RWPE2 (cell line): ENCODE results near the gene TTLL3.

ENCODE experiments used
- ATAC-seq: fragments of 200-7000 bp; cut with Tn5 transposase; 3 replicates; pipeline ENCODE4 v1.9.1; 2021; ENCODE audit warnings: low read depth
- DNase-seq: peaks from one replicate; pipeline ENCODE4 v3.0.0-alpha.2; 2020; ENCODE audit warnings: low spot score
- H3K27ac ChIP-seq: fragments of 450-650 bp; 2 replicates; pipeline ENCODE4 v1.5.1; 2017; ENCODE audit warnings: mild to moderate bottlenecking; ENCODE audit not compliant: poor library complexity, severe bottlenecking
- H3K27me3 ChIP-seq: fragments of 250-450 bp; sonication (Bioruptor Pico); 2 replicates; pipeline ENCODE4 v1.5.1; 2021; ENCODE audit warnings: mild to moderate bottlenecking, moderate library complexity; ENCODE audit not compliant: insufficient read depth, poor library complexity, severe bottlenecking
- H3K36me3 ChIP-seq: fragments of 250-450 bp; sonication (Bioruptor Pico); 2 replicates; pipeline ENCODE4 v1.5.1; 2020; ENCODE audit warnings: low read depth, mild to moderate bottlenecking, moderate library complexity
- H3K4me1 ChIP-seq: fragments of 250-450 bp; sonication (Bioruptor Pico); 2 replicates; pipeline ENCODE4 v1.5.1; 2021; ENCODE audit warnings: mild to moderate bottlenecking, moderate library complexity; ENCODE audit not compliant: insufficient read depth, poor library complexity, severe bottlenecking
- H3K4me3 ChIP-seq: fragments of 250-450 bp; sonication (Bioruptor Pico); 2 replicates; pipeline ENCODE4 v1.5.1; 2021; ENCODE audit warnings: mild to moderate bottlenecking, moderate library complexity; ENCODE audit not compliant: severe bottlenecking
- H3K9me3 ChIP-seq: fragments of 250-450 bp; sonication (Bioruptor Pico); 2 replicates; pipeline ENCODE4 v1.5.1; 2021; ENCODE audit warnings: mild to moderate bottlenecking, moderate library complexity; ENCODE audit not compliant: severe bottlenecking
- CTCF ChIP-seq: fragments of 450-650 bp; IDR thresholded peaks from one replicate; pipeline ENCODE4 v1.5.1; 2017; ENCODE audit warnings: mild to moderate bottlenecking, moderate library complexity; ENCODE audit not compliant: poor library complexity, severe bottlenecking

Gene TTLL3

GRCh38 chr3:9879830-9880549 lies 69.9 kb downstream of the TTLL3 start, which contains the start of gene CIDEC:
TSS of gene CIDEC (minus strand) at chr3:9880253. CDS start at chr3:9878486, 1,767 bp downstream.
- no peaks in the 10 kb centered on the region for H3K36me3 ChIP-seq
- H3K4me3 ChIP-seq, result no peak within 1 kb of the TSS
- DNase-seq (no peak), ATAC-seq (no peak)
- H3K27ac ChIP-seq, result no peak within 1 kb of the TSS
- H3K27me3 ChIP-seq, result no peaks in the 10 kb centered on the region
- TF ChIP-seq CTCF, result no peak
- H3K9me3 ChIP-seq, result no peaks in the 10 kb centered on the region
- peaks cover 14% of the 10 kb centered on the region for H3K4me1 ChIP-seq

GRCh38 chr3:9881441-9881840 lies 71.4 kb downstream of the TTLL3 start:
- H3K4me3 ChIP-seq, result no peak overlapping the region
- H3K27me3 ChIP-seq, result no peaks in the 10 kb centered on the region
- ATAC-seq (no peak), DNase-seq (no peak)
- TF ChIP-seq CTCF, result no peak
- no peak overlapping the region for H3K27ac ChIP-seq
- H3K4me1 ChIP-seq, result peaks cover 17% of the 10 kb centered on the region
- no peaks in the 10 kb centered on the region for H3K9me3 ChIP-seq
- no peaks in the 10 kb centered on the region for H3K36me3 ChIP-seq

- H3K4me1 ChIP-seq, result peaks cover 17% of the 10 kb centered on the region
- H3K9me3 ChIP-seq, result no peaks in the 10 kb centered on the region
- H3K27me3 ChIP-seq, result no peaks in the 10 kb centered on the region
- peak; percentile 9; the same call in 1 of the 3 replicates for ATAC-seq
- no peak for TF ChIP-seq CTCF
- no peak for DNase-seq
- no peak overlapping the region for H3K4me3 ChIP-seq
- peak overlapping the region; percentile 98 for H3K27ac ChIP-seq
- no peaks in the 10 kb centered on the region for H3K36me3 ChIP-seq
These were observed 73.9 kb downstream of the TTLL3 start for GRCh38 chr3:9883706-9884554.

- peak; percentile 17 for TF ChIP-seq CTCF
- H3K27ac ChIP-seq, result peak overlapping the region; percentile 98
- H3K4me1 ChIP-seq, result peaks cover 17% of the 10 kb centered on the region
- ATAC-seq, result peak; percentile 99
- no peak overlapping the region for H3K4me3 ChIP-seq
- no peaks in the 10 kb centered on the region for H3K36me3 ChIP-seq
- no peaks in the 10 kb centered on the region for H3K9me3 ChIP-seq
- no peaks in the 10 kb centered on the region for H3K27me3 ChIP-seq
- no peak for DNase-seq
These were observed 74.6 kb downstream of the TTLL3 start for GRCh38 chr3:9884555-9885165.
